Activated CD4-positive, alpha-beta T cell treated with anti-CD3 and anti-CD28 coated beads, Interleukin-2, amount 10 ng/mL, durations not matched to agents 24 days and 14 days (primary cell): ENCODE results near the gene PRKD1. TPM values are rescaled to one million over a fixed set of nuclear protein-coding genes. Genes with fewer than 3 reads are reported as not detected.
"Not testable (repeated sequence)": the region's sequence is repeated elsewhere in the genome, so short reads cannot be mapped to it uniquely, and the experiment has no call there.

Experiments used
- DNase-seq: peaks from one replicate; pipeline ENCODE4 v3.0.0; 2022
- H3K27ac Mint-ChIP-seq: one replicate; pipeline ENCODE4 v1.8.0; 2022; ENCODE audit warnings: mild to moderate bottlenecking, mixed read lengths
- H3K27me3 Mint-ChIP-seq: one replicate; pipeline ENCODE4 v1.8.0; 2022; ENCODE audit warnings: mixed read lengths
- H3K36me3 Mint-ChIP-seq: one replicate; pipeline ENCODE4 v1.8.0; 2022; ENCODE audit warnings: low read depth, mild to moderate bottlenecking, mixed read lengths
- H3K4me1 Mint-ChIP-seq: one replicate; pipeline ENCODE4 v1.8.0; 2021; ENCODE audit warnings: mixed read lengths
- H3K4me3 Mint-ChIP-seq: one replicate; pipeline ENCODE4 v1.8.0; 2022; ENCODE audit warnings: mild to moderate bottlenecking, moderate library complexity, mixed read lengths
- H3K9me3 Mint-ChIP-seq: one replicate; pipeline ENCODE4 v1.8.0; 2021; ENCODE audit warnings: mixed read lengths
- intact Hi-C: fragments of 100-400 bp; cut with micrococcal nuclease; formaldehyde crosslinking; loops from one replicate; pipeline ENCODE4 v1.15.1; 2023
- total RNA-seq: library from RNA; stranded (reverse); gene quantifications from 2 replicates; pipeline ENCODE4 v1.2.3, GENCODE V29; 2022

PRKD1 gene
- total RNA-seq, 1 donor from 2014 or later: not detected

DNA sequence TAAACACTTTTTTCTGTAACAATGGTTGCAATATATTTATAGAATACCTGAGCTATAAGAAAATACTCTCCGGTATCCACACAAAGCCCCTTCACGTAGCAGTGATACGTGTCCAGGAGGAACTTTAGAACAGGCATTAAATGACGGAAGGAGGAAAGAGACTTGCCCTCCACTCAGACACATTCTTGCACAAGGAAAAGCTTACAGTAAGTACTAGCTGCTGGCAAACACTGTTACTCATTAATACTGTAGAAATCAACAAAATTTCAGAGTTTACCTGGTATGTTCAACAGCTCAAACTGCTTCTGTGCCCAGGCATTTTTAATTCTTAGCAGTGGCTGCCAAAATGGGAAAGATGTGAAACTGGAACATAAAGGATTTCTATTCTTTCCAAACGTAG is 41.7 kb downstream of the PRKD1 start:
- H3K4me1 Mint-ChIP-seq: no peaks in the 10 kb centered on the region
- no peak for DNase-seq

DNA sequence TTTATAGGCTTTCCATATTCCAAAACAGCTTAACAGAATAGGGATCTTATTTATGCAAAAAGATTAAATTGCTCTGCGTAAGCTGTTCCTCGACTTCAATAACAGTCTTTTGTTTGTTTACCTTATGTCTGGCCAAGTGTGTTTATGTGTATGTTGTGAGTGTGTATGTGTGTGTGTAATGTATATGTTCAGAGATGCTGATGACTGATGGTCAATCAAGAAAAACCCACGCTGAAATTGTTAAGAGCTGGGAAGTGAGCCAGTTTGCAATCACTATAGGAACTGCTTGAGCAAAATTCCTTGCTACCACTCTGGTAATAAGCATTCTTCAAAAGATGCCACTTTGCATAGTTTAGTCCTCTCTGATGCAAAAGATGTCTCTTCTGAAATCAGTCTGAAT is 59.6 kb downstream of the PRKD1 start:
- Mint-ChIP-seq H3K4me1 (no peaks in the 10 kb centered on the region), H3K36me3 (no peaks in the 10 kb centered on the region), H3K4me3 (no peak overlapping the region), H3K27me3 (no peaks in the 10 kb centered on the region), H3K9me3 (no peaks in the 10 kb centered on the region), H3K27ac (no peak overlapping the region)
- no peak for DNase-seq
- intact Hi-C loops: no loop called here

More for the DNA sequence above, 41.7 kb downstream of the PRKD1 start:
- Mint-ChIP-seq H3K36me3 (no peaks in the 10 kb centered on the region), H3K9me3 (peaks cover 5% of the 10 kb centered on the region), H3K27ac (no peak overlapping the region), H3K4me3 (no peak overlapping the region), H3K27me3 (no peaks in the 10 kb centered on the region)
- intact Hi-C loops: no loop called here

DNA sequence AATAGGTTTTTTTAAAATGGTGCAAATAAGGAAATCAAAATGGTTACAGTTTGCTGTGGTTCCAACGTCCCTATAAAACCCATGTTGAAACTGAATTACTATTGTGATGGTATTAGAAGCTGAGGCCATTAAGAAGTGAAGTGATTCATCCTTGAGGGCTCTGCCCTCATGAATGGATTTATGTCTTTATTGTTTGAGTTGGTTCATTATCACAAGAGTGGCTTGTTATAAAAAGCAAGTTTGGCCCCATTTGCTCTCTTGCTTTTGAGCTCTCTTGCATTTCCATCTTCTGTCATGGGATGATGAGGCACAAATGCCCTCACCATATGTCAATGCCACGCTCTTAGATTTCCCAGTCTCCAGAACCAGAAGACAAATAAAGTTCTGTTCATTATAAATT is 62.3 kb downstream of the PRKD1 start:
- no peaks in the 10 kb centered on the region for H3K27me3 Mint-ChIP-seq
- intact Hi-C loops: no loop called here
- no peak for DNase-seq
- H3K36me3 Mint-ChIP-seq: no peaks in the 10 kb centered on the region
- H3K4me3 Mint-ChIP-seq: no peak overlapping the region
- no peaks in the 10 kb centered on the region for H3K9me3 Mint-ChIP-seq
- no peaks in the 10 kb centered on the region for H3K4me1 Mint-ChIP-seq
- no peak overlapping the region for H3K27ac Mint-ChIP-seq

DNA sequence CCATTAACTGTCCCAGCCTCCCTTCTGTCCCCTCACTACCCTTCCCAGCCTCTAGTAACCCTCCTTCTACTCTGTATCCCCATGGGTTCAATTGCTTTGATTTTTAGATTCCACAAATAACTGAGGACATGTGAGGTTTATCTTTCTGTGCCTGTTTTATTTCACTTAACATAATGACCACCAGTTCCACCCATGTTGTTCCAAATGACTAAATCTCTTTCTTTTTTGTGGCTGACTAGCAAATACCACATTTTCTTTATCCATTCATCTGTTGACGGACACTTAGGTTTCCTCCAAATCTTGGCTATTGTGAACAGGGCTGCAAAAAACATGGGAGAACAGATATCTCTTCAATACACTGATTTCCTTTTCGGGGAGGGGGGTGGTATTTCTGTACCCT is 65.7 kb downstream of the PRKD1 start:
- intact Hi-C loops: no loop called here
- H3K4me1 Mint-ChIP-seq: no peaks in the 10 kb centered on the region
- no peak overlapping the region for H3K27ac Mint-ChIP-seq
- no peak overlapping the region for H3K4me3 Mint-ChIP-seq
- no peaks in the 10 kb centered on the region for H3K36me3 Mint-ChIP-seq
- H3K9me3 Mint-ChIP-seq: peaks cover 5% of the 10 kb centered on the region
- no peak for DNase-seq
- H3K27me3 Mint-ChIP-seq: no peaks in the 10 kb centered on the region

DNA sequence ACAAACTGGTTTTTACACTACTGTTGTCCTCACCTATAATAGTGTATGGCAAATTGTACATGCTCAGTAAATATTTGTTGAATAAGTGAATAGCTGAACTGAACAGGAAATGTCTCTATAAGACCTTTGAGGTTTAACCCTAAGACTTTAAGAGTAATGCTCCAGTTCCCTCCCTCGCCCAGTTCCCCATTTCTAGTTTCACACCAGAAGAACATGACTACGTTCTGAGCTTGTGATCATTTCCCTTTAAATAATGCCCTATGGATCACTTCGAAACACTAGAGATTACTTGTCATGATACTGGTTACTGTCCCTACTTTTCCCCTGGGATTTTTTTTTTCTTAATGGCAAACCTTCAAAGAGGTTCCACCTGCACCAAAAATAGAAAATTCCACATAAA is 69.3 kb downstream of the PRKD1 start:
- no peaks in the 10 kb centered on the region for H3K36me3 Mint-ChIP-seq
- H3K4me1 Mint-ChIP-seq: no peaks in the 10 kb centered on the region
- no peak overlapping the region for H3K27ac Mint-ChIP-seq
- no peaks in the 10 kb centered on the region for H3K27me3 Mint-ChIP-seq
- DNase-seq: no peak
- intact Hi-C loops: no loop called here
- H3K4me3 Mint-ChIP-seq: no peak overlapping the region
- peaks cover 12% of the 10 kb centered on the region for H3K9me3 Mint-ChIP-seq

DNA sequence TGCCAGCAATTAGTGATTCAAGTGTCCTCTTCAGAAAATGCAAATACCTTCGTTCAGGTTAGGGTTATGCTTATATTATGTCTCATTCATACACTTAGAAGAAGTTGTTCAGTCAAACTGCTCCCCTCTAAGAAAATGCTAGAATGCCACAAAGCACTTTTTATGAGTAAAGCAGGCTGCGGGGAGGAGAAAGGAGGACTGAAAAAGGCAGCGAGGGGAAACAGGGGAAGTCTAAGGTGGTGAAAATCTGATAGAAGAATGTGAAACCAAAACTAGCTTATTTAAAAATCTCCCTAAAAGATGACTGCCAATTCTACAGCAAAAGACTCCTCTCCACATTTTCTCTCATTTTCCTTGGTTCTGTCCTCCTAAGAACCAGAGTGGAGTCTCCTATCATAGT is 70.1 kb downstream of the PRKD1 start:
- Mint-ChIP-seq H3K4me3 (no peak overlapping the region), H3K9me3 (peaks cover 12% of the 10 kb centered on the region), H3K27ac (no peak overlapping the region), H3K27me3 (no peaks in the 10 kb centered on the region), H3K36me3 (no peaks in the 10 kb centered on the region), H3K4me1 (no peaks in the 10 kb centered on the region)
- intact Hi-C loops: no loop called here
- DNase-seq: no peak

DNA sequence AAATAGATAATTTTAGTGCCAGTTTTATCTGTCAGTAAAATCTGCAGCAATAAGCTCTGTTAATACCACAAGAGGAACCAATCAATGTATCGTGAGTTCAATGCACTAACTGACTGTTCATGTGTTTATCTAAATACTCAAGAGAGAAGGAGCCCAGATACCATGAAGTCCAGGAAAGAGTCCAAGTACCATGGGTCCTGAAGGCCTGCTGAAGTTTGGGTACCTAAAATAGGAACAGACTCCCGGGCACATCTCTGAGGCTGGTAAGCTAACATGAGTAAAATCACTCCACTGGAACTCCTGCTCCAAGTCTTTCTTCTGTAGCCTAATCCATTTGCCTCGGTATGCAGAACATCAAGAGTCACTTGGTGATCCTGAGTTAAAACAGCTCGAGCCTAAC is 71.1 kb downstream of the PRKD1 start:
- DNase-seq: no peak
- H3K4me3 Mint-ChIP-seq: no peak overlapping the region
- H3K4me1 Mint-ChIP-seq: no peaks in the 10 kb centered on the region
- H3K27ac Mint-ChIP-seq: no peak overlapping the region
- H3K9me3 Mint-ChIP-seq: peaks cover 12% of the 10 kb centered on the region
- intact Hi-C loops: no loop called here
- H3K27me3 Mint-ChIP-seq: no peaks in the 10 kb centered on the region
- H3K36me3 Mint-ChIP-seq: no peaks in the 10 kb centered on the region

DNA sequence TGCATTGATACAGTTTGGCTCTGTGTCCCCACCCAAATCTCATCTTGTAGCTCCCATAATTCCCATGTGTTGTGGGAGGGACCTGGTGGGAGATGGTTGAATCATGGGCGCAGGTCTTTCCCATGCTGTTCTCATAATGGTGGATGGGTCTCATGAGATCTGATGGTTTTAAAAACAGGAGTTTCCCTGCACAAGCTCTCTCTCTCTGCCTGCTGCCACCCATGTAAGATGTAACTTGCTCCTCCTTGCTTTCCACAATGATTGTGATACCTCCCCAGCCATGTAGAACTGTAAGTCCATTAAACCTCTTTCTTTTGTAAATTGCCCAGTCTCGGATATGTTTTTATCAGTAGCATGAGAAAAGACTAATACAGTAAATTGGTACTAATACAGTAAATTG is 74.0 kb downstream of the PRKD1 start:
- DNase-seq, H3K4me1 Mint-ChIP-seq, intact Hi-C loops, H3K36me3 Mint-ChIP-seq, H3K4me3 Mint-ChIP-seq, H3K27me3 Mint-ChIP-seq, H3K27ac Mint-ChIP-seq: not testable (repeated sequence)
- peaks cover 18% of the 10 kb centered on the region for H3K9me3 Mint-ChIP-seq

DNA sequence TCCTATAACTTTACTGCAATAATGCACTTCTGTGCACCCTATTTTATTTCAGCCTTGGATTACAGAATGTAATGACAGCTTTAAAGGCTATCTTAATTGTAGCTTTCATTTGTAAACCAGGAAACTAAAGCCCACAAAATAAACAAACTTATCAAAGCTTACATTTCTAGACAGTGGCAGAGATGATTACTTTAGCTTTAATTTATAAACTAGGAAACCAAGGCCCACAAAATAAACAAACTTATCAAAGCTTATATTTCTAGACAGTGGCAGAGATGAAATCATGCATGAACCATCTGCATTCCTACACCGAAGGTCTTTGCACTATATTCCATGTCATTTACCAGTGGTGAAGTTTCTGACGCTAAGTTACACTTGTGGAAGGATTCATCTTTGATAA is 74.4 kb downstream of the PRKD1 start:
- Mint-ChIP-seq H3K4me1 (no peaks in the 10 kb centered on the region), H3K9me3 (peaks cover 20% of the 10 kb centered on the region)

DNA sequence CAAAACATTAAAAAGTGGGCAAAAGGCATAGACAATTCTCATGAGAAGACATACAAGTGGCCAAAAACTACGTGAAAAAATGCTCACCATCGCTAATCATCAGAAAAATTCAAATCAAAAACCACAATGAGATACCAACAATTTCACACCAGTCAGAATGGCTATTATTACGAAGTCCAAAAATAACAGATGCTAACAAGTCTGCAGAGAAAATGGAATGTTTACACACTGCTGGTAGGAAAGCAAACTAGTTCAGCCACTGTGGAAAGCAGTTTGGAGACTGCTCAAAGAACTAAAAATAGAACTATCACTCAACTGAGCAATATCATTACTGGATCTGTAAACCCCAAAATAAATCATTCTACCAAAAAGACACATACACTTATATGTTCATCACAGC is 76.2 kb downstream of the PRKD1 start:
- DNase-seq: no peak
- H3K36me3 Mint-ChIP-seq: no peaks in the 10 kb centered on the region
- no peak overlapping the region for H3K4me3 Mint-ChIP-seq

More for the DNA sequence above, 74.4 kb downstream of the PRKD1 start:
- no peak for DNase-seq
- H3K27me3 Mint-ChIP-seq: no peaks in the 10 kb centered on the region
- no peak overlapping the region for H3K4me3 Mint-ChIP-seq
- no peaks in the 10 kb centered on the region for H3K36me3 Mint-ChIP-seq
- intact Hi-C loops: no loop called here
- H3K27ac Mint-ChIP-seq: no peak overlapping the region

DNA sequence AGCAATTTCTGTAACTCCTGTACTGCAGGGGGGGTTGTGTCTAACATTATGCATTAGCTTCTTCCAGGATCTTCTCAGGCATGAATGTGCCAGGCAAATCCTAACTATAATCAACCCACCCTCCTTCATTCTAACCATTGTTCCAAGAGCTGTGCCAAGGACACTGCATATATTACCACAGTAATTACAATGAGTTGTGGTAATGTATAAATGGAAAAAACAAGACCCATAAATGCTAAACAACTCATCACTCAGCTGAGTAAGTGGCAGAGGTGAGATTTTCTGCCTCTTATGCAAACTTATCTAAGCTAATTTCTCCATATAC is 80.6 kb downstream of the PRKD1 start:
- Mint-ChIP-seq H3K4me3 (no peak overlapping the region), H3K36me3 (no peaks in the 10 kb centered on the region), H3K27me3 (no peaks in the 10 kb centered on the region), H3K4me1 (no peaks in the 10 kb centered on the region), H3K27ac (no peak overlapping the region), H3K9me3 (peaks cover 8% of the 10 kb centered on the region)
- no peak for DNase-seq
- intact Hi-C loops: no loop called here

More for the DNA sequence above, 76.2 kb downstream of the PRKD1 start:
- Mint-ChIP-seq H3K27ac (no peak overlapping the region), H3K27me3 (no peaks in the 10 kb centered on the region), H3K9me3 (peaks cover 12% of the 10 kb centered on the region), H3K4me1 (no peaks in the 10 kb centered on the region)
- intact Hi-C loops: no loop called here

DNA sequence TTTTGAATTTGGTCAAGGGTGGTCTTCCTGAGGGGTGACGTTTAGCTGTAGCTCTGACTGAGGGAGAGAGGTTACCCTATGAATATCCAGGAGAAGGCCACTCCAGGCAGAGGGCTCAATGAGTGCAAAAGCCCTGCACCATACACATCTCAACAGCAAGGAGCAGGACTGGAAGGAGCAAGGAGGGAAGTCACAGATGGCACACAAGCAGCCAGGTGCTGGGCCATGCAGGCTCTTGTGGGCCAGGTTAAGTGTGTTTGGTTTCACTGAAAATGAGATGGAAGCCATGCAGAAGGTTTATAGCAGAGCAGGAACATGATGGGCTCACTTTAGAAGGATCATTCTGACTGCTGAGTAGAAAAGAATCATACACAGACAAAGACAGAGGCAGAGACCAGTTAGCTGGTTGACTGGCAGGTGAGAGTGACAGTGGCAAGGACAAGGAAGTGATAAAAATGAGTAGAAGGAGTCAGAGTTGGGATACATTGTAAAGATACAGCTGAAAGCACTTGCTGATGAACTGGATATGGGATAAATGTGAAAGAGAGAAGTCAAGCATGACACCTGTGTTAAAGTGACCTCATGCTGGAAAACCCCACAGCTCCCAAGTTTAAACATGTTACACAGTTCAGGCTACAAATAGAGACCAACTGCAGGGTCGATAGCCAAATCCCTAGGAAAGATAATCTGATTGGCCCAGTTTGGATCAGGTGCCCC is 81.2 kb downstream of the PRKD1 start:
- H3K36me3 Mint-ChIP-seq: no peaks in the 10 kb centered on the region
- peaks cover 8% of the 10 kb centered on the region for H3K9me3 Mint-ChIP-seq
- no peak overlapping the region for H3K27ac Mint-ChIP-seq
- no peaks in the 10 kb centered on the region for H3K4me1 Mint-ChIP-seq
- DNase-seq: no peak
- intact Hi-C loops: no loop called here
- no peak overlapping the region for H3K4me3 Mint-ChIP-seq
- H3K27me3 Mint-ChIP-seq: no peaks in the 10 kb centered on the region

DNA sequence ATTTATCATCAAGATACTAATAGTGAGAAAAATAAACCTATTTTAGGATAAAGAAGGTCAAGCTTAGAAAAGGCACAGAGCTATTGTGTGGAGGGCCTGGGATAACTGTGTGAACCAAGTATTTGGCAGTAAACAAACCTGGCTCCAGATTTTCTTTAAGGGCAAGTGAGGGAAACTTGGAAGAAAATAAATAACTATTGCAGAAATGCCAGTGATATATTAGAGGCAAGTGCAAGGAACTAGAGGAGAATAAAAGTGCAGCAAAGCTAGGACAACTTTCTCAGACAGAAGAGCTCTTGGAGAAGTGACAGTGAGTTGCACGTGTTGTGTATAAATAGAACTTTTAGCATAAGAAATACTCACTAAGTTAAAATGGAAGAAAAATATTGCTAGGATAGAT is 83.7 kb downstream of the PRKD1 start:
- H3K27ac Mint-ChIP-seq: no peak overlapping the region
- peaks cover 16% of the 10 kb centered on the region for H3K9me3 Mint-ChIP-seq
- intact Hi-C loops: no loop called here
- H3K4me3 Mint-ChIP-seq: no peak overlapping the region
- H3K27me3 Mint-ChIP-seq: no peaks in the 10 kb centered on the region
- H3K4me1 Mint-ChIP-seq: no peaks in the 10 kb centered on the region
- no peaks in the 10 kb centered on the region for H3K36me3 Mint-ChIP-seq
- no peak for DNase-seq

DNA sequence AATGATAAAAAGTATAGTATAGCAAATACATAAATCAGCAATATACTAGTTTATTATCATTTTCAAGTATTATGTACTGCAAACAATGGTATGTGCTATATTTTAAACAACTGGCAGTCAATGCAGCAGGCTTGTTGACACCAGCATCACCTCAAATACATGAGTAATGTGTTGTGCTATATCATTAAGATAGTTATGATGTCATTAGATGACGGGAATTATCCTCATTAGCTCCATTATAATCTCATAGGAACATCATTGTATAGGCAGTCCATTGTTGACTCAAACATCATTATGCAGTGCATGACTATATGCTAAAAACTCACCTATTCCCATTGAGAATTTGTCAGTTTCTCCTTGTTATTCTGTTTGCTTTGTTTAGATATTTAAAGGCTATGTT is 85.4 kb downstream of the PRKD1 start:
- no peaks in the 10 kb centered on the region for H3K27me3 Mint-ChIP-seq
- H3K9me3 Mint-ChIP-seq: peaks cover 13% of the 10 kb centered on the region
- H3K36me3 Mint-ChIP-seq: no peaks in the 10 kb centered on the region
- no peak overlapping the region for H3K4me3 Mint-ChIP-seq
- no peak overlapping the region for H3K27ac Mint-ChIP-seq
- H3K4me1 Mint-ChIP-seq: no peaks in the 10 kb centered on the region
- DNase-seq: no peak
- intact Hi-C loops: no loop called here

DNA sequence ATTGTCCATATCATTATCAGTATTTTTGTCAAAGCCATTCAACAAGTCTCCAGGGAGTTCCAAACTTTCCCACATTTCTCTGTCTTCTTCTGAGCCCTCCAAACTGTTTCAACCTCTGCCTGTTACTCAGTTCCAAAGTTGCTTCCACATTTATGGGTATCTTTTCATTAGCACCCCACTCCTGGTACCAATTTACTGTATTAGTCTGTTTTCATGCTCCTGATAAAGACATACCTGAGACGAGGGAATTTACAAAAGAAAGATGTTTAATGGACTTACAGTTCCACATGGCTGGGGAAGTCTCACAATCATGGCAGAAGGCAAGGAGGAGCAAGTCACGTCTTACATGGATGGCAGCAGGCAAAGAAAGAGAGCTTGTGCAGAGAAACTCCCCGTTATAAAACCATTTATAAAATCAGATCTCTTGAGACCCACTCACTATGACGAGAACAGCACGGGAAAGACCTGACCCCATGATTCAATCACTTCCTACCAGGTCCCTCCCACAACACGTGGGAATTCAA is 87.2 kb downstream of the PRKD1 start:
- DNase-seq, H3K4me1 Mint-ChIP-seq, H3K27me3 Mint-ChIP-seq, H3K27ac Mint-ChIP-seq, H3K4me3 Mint-ChIP-seq, H3K36me3 Mint-ChIP-seq, intact Hi-C loops: not testable (repeated sequence)
- peaks cover 22% of the 10 kb centered on the region for H3K9me3 Mint-ChIP-seq
